ENCODE data around the gene WIF1.

DNA sequence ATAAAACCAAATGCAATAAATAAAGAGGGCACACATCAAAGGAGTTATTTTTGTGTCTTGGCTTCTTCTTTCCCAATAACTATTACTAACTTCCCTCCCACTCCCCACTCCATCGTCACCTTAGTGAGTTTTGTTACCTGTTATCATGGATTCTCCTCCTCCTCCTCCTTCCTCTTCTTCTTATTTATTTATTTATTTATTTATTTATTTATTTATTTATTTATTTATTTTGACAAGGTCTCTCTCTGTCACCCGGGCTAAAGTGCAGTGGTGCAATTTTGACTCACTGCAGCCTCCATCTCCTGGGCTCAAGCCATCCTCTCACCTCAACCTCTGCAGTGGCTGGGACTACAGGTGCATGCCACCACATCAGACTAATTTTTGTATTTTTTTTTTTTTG is 26.4 kb downstream of the WIF1 start:
- TF ChIP-seq, protein P1, sequence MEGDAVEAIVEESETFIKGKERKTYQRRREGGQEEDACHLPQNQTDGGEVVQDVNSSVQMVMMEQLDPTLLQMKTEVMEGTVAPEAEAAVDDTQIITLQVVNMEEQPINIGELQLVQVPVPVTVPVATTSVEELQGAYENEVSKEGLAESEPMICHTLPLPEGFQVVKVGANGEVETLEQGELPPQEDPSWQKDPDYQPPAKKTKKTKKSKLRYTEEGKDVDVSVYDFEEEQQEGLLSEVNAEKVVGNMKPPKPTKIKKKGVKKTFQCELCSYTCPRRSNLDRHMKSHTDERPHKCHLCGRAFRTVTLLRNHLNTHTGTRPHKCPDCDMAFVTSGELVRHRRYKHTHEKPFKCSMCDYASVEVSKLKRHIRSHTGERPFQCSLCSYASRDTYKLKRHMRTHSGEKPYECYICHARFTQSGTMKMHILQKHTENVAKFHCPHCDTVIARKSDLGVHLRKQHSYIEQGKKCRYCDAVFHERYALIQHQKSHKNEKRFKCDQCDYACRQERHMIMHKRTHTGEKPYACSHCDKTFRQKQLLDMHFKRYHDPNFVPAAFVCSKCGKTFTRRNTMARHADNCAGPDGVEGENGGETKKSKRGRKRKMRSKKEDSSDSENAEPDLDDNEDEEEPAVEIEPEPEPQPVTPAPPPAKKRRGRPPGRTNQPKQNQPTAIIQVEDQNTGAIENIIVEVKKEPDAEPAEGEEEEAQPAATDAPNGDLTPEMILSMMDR (conservative IDR thresholded peaks at IDR 0.05; ENCODE audit: low read length), result no peak
- TF ChIP-seq EZH2phosphoT487 (IDR thresholded peaks at IDR 0.05; ENCODE audit: borderline replicate concordance, low read depth, low read length), result no peak
